Activated T-helper 1 cell treated with Interleukin-2 at 50 U/mL for 16 hours (primary cell): ENCODE data around the gene BLOC1S4.

Experiments used
- DNase-seq: peaks from one replicate; pipeline ENCODE4 v3.0.0-alpha.2; 2020; ENCODE audit warnings: low read depth

BLOC1S4 gene

DNA sequence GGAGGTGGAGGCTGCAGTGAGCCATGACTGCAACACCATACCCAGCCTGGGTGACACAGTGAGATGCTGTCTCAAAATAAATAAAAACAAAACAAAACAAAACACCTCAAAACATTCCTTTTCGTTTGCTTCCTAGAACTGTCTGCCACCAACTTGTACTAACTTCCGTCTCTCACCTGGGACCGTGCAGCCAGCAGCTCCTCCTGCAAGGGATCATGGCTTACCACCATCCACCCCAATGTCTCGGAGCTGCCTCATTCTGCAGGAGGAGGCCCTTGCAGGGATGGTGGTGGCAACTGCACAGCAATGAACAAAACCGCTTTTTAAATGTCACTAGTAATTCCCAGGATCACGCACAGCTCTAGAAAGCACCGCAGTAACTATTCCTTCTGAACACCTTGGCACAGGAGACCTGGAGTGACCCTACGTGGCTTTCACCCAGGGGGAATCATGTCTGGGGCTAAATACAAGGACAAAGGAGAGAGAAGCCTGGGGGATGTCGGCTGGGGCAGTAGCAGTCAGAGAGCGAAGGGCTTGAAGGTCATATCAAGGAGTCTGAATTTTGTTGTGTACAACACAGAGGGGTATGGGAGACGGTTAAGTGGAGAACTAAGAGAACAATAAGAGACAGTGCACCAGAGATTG is 49.1 kb downstream of the BLOC1S4 start:
- DNase-seq = no peak

DNA sequence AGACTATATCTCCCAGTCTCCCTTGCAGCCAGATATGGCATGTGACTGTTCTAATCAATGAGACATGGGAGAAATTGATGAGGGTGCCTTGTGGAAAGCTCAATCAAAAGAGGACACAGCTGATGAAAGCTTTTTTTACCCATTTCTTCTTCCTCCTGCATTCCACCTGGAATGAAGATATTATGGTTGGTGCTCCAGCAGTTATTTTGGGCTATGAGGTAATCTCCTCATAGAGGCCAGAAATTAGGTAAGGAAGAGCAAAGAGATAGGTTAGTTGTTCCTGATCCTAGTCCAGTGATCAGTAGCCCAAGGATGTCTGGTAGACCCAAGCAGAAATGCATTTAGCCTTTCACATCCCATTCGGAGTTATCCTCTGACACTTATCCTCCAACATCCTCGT is 49.7 kb downstream of the BLOC1S4 start:
- DNase-seq = no peak
